ENCODE data around the gene KCNIP4.
"Not testable (repeated sequence)": the region's sequence is repeated elsewhere in the genome, so short reads cannot be mapped to it uniquely, and the experiment has no call there.

Gene KCNIP4

DNA sequence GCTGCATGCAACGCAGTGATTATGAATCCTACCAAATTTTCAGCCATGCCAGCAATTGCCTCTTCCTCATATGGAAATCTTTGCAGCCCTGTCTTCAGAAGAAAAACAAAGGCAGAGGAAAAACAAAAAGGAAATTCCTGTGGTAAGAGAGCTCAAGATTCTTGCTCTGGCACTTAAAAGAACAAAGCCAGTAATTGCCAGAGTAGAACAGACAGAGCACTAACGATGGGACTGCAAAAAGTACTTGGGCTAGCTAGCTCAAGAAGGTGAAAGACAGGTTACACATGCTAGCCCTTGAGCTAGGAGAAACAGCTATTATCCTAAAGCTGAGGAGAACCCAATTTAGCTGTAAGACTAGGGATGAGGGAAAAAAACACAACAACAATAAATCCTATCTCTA lies 582.3 kb downstream of the KCNIP4 start:
- no peak for DNase-seq (ENCODE audit: low spot score)

DNA sequence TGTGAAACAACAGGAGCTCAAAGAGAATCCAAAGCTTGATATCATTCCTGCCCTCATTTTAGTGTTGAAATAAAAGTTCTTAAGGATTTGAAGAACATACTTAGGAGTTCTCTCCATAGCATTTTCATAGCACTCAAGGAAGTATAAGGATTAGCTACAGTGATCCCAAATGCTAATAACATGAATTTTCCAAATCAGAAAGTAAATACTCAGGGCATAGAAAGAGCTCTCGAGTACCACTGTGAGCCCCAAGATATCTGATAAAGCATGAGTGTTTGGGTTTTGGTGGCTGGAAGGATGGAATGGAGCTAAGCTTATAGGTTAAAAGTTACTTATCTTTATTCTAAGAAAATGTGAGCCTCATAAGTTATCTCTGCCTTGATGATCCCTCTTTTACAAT lies 584.9 kb downstream of the KCNIP4 start:
- no peak for DNase-seq (ENCODE audit: low spot score)

DNA sequence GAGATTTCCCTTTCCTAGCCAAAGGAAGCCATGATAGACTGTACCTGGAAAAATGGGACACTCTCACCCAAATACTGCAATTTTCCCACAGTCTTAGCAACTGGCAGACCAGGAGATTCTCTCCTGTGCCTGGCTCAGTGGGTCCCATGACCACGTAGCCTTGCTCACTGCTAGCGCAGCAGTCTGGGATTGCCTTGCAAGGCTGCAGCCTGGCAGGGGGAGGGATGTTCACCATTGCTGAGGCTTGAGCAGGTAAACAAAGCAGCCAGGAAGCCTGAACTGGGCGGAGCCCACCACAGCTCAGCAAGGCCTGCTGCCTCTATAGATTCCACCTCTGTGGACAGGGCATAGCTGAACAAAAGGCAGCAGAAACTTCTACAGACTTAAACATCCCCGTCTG lies 596.2 kb downstream of the KCNIP4 start:
- DNase-seq (ENCODE audit: low spot score), result not testable (repeated sequence)

DNA sequence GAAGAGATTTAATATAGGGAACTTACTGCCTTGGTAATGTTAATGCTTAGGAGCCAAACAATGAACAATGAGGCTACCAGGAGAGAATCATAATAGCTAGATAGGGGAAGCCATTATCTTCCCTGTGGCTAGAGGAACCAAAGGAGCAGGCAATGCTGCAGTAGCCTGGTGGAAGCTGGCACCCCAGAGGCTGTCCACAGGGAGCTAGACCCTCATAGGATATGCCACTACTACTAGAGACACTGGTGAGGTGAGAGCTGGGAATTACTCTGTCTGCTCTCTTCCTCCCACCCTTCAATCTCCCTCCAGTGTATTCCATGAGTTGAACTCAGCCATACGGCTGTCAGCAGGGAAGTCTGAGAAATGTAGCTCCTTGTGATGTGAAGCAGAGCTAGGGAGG lies 601.4 kb downstream of the KCNIP4 start:
- DNase-seq (ENCODE audit: low spot score), result no peak

DNA sequence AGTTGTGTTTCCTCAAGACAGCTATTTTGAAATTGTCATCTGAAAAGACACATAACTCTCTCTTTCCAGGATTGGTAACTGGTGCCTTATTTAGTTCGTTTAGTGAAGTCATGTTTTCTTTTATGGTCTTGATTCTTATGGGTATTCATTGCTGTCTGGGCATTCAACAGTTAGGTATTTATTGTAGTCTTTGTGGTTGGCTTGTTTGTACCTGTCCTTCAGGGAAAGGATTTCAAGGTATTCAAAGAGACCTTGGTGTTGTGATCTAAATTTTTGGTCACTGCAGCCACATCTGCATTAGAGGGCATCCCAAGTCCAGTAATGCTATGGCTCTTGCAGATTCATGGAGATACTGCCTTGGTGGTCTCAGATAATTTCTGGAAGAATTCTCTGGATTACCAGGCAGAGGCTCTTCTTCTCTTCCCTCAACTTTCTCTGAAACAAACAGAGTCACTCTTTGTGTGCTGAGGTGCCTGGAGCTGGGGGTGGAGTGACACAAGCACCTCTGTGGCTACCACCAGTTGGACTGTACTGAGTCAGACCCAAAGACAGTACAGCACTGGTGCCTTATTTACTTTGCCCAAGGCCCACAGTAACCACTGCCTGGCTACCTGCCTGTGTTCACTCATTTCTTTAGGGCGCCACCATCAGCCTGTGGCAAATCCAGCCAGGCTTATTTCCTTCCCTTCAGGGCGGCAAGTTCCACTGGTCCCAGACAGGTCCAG lies 620.4 kb downstream of the KCNIP4 start:
- DNase-seq (ENCODE audit: low spot score), result no peak

DNA sequence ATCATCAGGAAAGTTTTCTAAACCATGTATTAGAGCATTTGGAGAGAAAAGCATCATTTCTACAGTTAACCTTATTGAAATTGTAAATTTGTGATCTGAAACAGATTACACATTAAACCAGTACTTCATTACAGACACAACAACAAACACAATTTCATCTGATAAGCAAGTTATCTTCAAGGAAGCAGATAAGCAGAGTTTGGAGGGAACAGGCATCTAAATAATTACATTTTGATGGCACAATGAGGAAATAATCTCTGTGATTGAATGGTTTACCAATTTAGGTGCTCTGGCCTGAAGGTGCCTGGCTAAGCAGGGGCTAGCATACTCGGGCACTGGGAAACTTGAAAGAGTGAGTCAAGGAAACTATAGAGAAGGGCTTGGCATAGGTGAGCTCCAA lies 628.5 kb downstream of the KCNIP4 start:
- DNase-seq (ENCODE audit: low spot score), result no peak

DNA sequence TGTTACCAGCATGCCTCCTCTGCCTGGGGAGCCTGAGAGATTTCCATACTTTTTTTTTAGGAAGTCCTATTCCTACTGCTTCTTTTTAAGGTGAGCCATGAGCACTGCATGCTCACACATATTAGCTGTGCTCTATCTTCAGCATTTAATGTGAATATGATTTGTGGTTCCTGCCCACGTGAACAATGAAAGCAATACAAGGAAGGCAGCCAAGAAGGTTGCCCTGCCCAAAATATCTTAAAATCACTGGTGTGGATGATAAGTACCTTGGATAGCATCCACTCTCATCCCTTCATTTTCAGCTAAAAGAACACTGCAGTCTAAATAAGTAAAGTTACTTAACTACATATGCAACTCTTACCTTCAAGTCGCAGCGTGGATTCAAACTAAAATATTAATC lies 640.9 kb downstream of the KCNIP4 start:
- no peak for DNase-seq (ENCODE audit: low spot score)

DNA sequence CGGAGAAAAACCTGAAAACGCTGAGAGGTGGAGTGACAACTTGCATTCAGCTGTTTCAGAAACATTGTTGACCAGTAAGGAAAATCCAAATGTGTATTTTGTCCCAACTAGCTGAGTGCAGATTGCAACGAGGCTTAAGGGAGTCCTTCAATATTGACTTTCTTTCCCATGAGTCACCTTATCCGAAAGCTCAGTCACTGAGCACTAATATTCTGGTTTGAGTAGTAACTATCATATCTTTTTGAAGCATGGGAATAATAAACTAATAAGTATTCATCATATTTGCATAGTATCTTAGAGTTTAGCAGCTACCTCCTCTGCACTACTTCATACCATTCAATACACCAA lies 644.1 kb downstream of the KCNIP4 start:
- DNase-seq (ENCODE audit: low spot score), result no peak

DNA sequence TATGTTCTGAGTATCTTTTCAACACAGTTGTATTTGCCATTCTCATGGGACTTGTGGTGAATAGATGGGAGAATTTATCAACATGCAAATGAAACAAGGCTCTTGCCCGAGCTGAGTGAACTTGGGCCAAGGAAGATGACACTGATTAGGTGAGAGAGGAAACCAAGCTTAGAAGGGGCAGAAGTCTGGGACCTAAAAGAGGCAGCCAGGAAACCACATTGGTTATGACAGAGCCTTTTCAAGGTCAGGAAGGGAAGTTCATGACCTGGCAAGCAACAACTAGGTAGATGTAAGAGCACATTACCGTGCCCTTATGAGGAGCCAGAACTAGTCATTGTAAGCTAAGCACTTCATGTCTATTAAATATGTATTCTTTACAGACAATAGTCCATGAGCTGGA lies 658.0 kb downstream of the KCNIP4 start:
- DNase-seq (ENCODE audit: low spot score), result no peak

DNA sequence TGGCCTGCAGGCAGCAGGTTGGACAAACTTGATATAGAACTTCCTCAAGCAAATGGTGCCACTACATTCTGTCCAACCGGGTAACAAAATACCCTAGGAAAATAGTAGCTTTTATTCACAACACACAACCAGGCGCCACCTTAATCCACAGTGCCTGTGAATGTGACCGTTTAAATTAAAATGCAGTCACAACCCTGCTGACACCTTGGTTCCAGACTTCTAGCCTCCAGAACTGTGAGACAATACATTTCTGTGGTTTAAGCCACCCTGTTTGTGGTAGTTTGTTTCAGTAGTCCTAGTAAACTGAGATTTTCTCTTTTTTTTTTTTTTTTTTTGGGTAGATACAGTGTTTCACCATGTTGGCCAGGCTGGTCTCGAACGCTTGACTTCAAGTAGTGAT lies 672.5 kb downstream of the KCNIP4 start:
- DNase-seq (ENCODE audit: low spot score), result no peak

DNA sequence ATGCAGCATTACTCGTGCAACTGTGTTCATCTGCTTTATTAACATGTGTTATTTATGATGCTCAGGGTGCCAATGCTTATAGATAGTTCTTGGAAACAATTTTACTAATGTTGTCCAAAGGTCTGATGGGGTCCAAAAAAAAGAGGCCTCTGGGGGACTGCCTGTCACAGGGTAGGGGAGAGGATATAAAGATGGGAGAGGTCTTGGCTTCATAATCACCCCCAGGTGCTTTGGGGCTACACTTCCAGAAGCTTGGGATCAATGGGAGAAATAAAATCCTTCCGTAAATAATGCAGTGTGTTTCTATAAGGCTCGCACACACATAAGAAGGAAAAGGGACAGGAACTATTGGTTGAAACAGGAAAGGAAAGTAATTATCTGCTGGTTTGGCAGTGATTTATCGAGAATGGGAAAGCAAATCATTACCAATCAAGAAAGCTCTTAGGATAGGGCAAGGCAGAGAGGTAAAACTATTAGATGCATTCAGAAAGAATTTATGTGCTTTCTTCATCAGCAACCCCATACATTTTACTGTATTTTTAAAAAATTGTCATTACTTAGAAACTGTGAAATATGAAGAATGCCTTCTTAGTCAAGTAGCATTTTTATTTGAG lies 677.0 kb downstream of the KCNIP4 start:
- DNase-seq (ENCODE audit: low spot score), result no peak

DNA sequence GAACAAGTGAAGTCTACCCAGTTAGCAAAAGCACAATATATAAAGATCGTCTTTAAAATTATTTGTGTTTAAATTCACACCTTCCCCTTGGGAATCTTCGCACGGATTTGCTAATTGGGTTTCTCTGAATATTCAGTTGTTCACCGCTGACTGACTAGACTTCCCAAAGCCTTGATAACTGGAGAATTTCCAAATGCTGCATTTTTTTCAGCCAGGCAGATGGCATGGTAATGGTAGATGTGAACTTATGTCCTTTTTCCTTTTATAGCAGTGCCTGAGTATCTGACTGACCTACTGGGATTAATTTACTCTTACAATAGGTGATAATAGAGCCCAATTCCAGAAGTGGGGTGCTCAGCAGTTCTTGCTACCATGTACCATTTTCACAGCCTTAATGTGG lies 700.2 kb downstream of the KCNIP4 start:
- no peak for DNase-seq (ENCODE audit: low spot score)

DNA sequence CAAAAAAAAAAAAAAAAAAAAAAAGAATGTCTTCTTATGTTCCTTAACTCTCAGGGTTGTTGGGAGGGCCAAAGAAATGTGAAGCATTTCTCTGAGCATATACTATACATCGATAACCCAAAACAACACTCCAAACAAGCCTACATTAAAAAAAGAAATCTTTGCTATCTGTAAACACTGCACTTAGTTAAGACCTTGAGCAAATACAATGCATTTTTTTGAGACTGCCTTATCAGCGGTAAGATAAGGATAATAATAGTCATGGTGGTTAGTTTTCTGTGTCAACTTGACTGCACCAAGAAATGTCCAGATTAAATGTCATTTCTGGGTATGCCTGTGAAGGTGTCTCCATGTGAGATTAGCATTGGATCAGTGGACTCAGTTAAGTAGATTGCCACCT lies 706.4 kb downstream of the KCNIP4 start:
- no peak for DNase-seq (ENCODE audit: low spot score)

DNA sequence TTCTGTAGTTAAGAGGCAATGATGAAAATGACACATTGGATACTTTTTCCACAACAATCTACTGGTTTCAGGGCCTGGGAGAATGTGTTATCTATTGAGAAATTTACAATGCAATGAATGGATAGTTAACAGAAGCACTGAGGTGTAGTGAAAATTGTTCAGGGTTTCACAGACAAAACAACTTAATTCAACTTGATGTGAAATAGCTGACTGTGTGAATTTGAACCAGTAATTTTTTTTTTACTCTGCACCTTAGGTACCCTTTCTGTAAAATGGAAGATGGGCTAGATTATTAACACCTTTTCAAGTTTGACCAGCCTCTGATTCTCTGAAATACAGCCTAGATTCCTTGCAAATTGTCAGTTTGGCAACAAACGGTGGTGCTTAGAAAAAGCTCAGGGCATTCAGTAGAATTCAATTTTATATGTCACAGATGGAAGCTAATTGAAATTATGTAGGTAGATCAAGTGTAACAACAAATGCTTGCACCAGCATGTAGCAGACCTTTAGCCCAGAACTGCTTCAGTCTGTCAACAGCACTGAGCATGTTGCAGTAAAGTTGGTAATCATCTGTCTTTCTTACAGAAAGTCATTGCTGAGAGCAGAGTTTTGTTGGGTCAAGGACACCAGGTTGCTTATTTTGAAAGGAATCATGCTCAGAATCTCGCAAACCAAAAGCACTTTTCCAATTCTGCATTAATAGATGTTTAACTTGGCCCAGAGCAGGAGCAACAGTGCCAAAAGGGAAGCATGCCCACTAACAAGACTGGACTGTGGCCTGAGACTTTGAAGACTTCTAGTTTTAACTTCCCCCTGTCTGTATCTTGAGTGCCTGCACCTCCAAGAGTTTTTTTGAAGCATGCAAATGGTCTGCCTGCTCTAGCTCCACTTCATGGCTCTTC lies 721.7 kb downstream of the KCNIP4 start:
- no peak for DNase-seq (ENCODE audit: low spot score)

DNA sequence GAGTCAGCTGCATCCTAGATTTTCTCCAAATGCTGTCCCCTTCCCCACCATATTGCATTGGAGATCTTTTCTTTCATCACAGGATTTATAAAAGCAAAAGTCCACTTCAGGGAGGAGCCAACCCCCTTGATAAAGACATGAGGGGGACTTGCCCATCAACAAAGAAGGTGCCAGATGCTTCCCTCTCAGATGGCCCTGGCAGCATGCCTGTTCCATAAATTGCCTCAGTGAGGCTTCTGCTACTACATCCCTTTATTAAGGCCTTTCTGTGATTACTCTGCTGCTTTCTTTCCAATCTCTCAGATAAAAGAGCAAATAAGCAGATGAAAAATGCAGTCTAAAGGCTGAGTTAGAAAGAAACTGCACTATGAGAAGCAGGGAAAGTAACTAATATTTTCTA lies 736.7 kb downstream of the KCNIP4 start:
- no peak for DNase-seq (ENCODE audit: low spot score)

DNA sequence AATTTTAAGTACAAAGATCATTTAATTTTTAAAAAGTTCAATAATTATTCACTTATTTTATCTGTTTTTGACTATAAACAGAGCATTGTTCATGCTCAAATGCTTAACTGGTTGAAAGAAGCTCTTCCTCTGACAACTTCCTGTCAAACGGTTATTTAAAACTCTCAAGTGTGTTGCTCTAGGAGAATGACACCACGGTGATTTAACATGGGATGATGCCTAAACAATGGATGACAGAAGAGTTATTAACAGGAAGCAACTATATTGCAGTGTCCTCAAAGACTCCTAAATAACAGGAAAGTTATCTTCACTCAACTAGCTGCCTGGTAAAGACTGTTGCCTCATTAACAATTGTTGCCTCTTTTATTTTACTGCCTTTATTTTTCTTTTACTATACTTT lies 738.7 kb downstream of the KCNIP4 start:
- no peak for DNase-seq (ENCODE audit: low spot score)

DNA sequence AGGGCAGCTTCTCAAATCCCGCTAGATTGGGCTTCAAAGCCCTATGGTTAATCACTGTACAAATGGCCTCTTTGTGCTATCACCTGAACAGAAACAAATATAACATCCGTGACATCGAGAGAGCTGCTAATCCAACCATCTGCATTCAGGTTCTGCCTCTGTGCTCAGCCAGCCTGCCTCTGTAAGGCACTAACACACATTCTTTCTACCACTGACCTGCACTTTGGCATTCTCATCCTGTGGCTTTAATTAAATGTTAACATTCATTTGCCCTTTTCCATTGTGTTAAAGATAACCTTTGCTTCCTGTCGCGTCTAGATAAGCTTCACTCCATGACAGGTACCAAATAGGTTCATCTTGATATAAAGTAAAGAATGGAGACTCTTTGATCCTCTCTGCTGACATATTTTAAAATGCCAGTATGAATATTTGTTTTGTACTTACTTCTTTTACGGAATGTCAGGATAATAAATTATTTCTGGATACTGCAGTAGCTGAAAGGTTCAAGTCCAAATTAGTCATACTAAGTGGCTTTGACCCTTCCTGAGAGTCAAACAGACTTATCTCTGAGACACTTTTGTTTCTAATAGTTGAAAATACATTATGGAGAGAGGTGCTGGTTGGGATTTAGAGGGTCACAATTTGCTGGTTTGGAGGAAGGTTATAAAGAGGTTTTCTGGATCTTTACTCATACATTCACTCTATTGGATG lies 742.6 kb downstream of the KCNIP4 start:
- DNase-seq (ENCODE audit: low spot score), result no peak

DNA sequence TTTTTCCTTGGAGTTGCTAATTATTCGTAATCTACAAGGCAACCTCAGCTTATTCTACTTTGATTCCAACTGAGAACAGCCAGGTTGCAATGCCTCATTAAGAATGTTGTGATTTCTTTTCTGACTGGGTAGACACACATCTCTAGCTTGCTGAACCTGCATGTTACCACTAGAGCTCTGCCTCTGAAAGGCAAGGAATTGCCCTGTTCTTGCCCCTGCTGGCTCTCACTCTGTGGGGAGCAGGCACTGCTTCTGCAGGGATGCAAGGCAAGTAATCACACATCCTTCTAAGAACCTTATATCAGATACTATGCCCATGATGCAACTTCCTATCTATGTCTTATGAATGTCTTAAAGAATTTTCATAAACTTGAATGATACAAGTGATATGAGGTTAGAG lies 745.2 kb downstream of the KCNIP4 start:
- no peak for DNase-seq (ENCODE audit: low spot score)

DNA sequence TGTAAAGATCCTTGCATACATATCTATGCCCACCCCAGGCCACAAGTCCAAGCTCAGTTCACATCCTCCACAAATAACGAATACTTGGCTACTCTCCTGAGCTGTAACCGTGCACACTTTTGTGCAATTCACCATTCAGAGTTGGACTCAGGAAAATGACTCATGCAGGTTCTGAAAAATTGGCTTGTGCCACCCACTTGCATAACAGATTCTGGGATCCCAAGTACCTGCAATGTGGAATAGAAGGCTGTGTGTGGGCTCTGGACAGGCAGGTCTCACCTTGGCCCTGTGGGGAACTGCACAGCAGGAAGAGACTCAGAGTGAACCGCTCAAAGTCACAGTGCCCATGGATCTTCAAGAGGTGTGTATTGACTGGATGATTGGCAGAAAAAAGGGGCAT lies 745.6 kb downstream of the KCNIP4 start:
- DNase-seq (ENCODE audit: low spot score), result no peak

DNA sequence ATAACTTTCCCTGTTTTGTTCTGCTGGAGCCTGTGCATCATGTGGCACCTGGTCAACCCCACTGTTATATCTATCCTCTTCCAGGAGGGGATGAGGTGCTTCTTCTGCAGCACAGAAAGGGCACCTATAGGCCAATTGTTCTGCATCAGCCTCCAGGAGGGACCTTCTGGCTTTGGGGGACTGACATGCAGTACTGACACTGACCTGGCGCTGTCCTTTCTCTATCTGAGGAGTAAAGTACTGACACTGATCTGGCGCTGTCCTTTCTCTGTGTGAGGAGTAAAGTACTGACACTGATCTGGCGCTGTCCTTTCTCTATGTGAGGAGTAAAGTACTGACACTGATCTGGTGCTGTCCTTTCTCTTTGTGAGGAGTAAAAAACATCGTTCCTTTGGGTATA lies 749.9 kb downstream of the KCNIP4 start:
- no peak for DNase-seq (ENCODE audit: low spot score)

DNA sequence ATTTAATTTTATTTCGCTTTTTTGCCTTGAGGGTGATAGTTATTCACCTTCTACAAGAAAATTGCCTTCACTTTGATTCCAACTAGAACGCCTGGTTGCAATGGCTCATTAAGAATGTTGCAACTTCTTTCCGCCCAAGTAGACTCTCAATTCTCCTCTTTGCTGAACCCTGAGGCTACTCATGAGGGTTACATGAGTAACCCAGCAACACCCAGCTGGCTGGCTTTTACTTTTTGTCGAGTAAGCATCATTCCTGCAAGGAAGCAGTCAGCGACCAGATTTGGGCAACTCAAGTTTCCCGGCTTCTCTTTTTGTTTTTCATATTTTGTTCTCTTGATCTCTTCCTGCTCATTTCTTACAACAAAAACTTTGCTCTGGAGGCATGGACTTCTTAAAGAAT lies 752.9 kb downstream of the KCNIP4 start:
- no peak for DNase-seq (ENCODE audit: low spot score)

DNA sequence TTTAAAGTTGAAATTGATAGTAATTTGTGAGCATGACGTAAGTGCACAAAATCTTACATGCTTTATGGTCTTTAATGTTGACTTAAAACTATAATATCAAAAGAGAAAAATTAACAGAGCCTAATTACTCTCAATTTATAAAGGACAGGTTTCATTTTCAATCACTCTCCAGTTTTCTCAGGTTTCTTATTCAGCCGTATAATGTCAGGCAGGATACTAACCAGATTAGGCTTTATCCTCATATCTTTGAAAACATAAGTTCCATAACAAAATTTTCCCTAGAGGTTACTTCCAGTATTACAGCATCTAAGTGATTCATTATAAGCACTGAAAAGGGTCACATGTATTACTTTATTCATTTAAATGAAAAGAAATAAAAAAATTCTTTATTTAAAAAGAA lies 756.2 kb downstream of the KCNIP4 start:
- DNase-seq (ENCODE audit: low spot score), result no peak

DNA sequence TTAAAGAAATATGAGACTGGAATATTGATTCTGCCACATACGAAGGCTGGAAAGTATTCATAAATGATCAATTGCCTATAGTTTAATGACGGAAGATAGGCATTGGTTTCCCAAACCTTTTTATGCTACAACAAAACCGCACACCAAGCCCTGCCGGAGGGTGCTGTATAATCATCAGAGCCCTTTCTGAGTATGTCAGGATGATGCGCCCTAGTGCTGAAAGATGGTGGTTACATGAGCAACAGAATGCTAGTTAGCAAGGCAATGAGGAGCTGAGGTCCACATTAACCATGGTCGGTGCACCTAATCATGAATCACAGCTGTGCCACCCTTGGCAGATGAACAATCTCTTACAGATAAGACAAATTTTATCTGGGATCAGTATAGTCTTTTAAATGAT lies 757.3 kb downstream of the KCNIP4 start:
- no peak for DNase-seq (ENCODE audit: low spot score)
